HUDEP-2 (cell line): ENCODE data around the gene EVC2.

Experiments
- DNase-seq, 76 experiments: peaks; one replicate each; lab custom pipeline; 2025; ENCODE audit not compliant: unreplicated experiment in 76 of 76; lab: John Stamatoyannopoulos, UW

EVC2 gene

GRCh38 chr4:5526080-5526846 is 182.1 kb downstream of the EVC2 start:
- no peak for DNase-seq

DNA sequence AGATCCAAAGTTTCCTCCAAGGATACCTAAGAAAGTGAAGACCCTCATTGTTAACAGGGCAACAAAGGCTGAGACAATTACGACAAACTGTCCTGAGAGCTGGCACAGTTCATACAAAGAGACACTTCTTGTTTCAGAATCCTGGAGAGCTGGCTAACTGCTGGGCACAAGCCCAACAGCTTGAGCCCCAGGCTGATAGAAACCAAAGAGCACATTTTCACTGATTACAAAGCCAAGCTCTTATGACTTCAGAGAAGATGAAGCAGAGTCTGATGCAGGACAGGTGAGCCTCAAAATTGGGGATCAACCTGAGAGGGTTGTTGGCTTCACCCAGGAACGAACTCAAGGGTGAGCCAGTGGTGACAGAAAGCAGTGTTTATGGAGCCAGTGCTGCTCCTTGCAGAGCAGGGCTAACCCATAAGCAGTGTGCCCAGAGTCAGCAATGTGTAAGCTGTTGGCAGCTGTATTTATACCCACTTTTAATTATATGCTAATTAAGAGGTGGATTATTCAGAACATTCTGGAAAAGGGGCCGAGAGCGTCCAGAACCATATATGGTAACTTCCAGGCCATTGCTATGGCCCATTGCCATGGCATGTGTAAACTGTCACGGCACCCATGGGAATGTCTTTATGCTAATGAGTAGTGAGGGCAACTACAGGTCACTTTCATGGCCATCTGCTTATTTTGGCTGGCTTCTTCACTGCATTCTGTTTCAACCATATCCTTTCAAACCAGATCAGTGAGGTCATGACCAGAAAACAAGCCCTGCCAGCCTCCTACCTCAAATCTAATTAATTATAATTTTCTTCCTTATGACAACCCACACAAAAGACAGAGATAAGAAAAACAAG is 183.7 kb downstream of the EVC2 start:
- DNase-seq, result no peak

GRCh38 chr4:5517372-5517771 is 191.0 kb downstream of the EVC2 start:
- DNase-seq, result no peak

- DNase-seq, result no peak
Measured at GRCh38 chr4:5515646-5516045, 192.7 kb downstream of the EVC2 start.
